Measurements from ENCODE around the gene SLC25A24. TPM values are rescaled to one million over a fixed set of nuclear protein-coding genes. Genes with fewer than 3 reads are reported as not detected.

Gene SLC25A24
- total RNA-seq, 1 experiment from 2014 or later, result 23.6 TPM

- H3K4me2 ChIP-seq (ENCODE audit: low read length), result no peak overlapping the region
- no peaks in the 10 kb centered on the region for H3K79me2 ChIP-seq (ENCODE audit: insufficient read depth, low read length)
- no peak overlapping the region for H3K9ac ChIP-seq (ENCODE audit: low read length)
- no peaks in the 10 kb centered on the region for H3K36me3 ChIP-seq (ENCODE audit: control insufficient read depth in 1 of 2, insufficient read depth in 2 of 2, low read length in 2 of 2)
- H3K4me1 ChIP-seq (ENCODE audit: control insufficient read depth in 1 of 2, insufficient read depth in 2 of 2, low read length in 2 of 2), result 0 out of 4 replicates have a peak, but pooled peaks cover 0 to 4% of the 10 kb centered on the region in 2 experiments
- no peaks in the 10 kb centered on the region for H3K9me2 ChIP-seq (ENCODE audit: insufficient read depth)
- no peak for TF ChIP-seq ATF3 (IDR thresholded peaks at IDR 0.05)
- no peak for TF ChIP-seq REST (IDR thresholded peaks at IDR 0.05; ENCODE audit: low read depth)
- no peak for TF ChIP-seq SRF (IDR thresholded peaks at IDR 0.05; ENCODE audit: low read depth)
- TF ChIP-seq CTCF (IDR thresholded peaks at IDR 0.05 in 2 of 3, conservative IDR thresholded peaks at IDR 0.05 in 1 of 3; ENCODE audit: borderline replicate concordance in 1 of 3, insufficient read depth in 1 of 3, low read depth in 2 of 3, low read length in 2 of 3), result no peak
- TF ChIP-seq JUND (IDR thresholded peaks at IDR 0.05), result no peak
- CTCF ChIA-PET, result no interaction called here
- BruUV-seq (replicated peaks), result no TSS peak
- no peaks in the 10 kb centered on the region for H4K20me1 ChIP-seq (ENCODE audit: insufficient read depth)
- POLR2A ChIA-PET, result no interaction called here
- H2AFZ ChIP-seq (ENCODE audit: low read depth, low read length, poor library complexity, severe bottlenecking), result no peak overlapping the region
- no peak overlapping the region for H3K4me3 ChIP-seq (replicated peaks in 1 of 2; ENCODE audit: low read depth in 1 of 2, low read length in 2 of 2)
- no peaks in the 10 kb centered on the region for H3K9me3 ChIP-seq (ENCODE audit: control insufficient read depth in 1 of 2, insufficient read depth in 1 of 2, low read depth in 1 of 2, low read length in 2 of 2)
- H3K27me3 ChIP-seq (ENCODE audit: insufficient read depth, low read length), result peaks cover 16% of the 10 kb centered on the region
- intact Hi-C loops (cut with micrococcal nuclease), result no loop called here
- H3K27ac ChIP-seq (ENCODE audit: low read depth, low read length), result no peak overlapping the region
- RAD21 ChIA-PET (ENCODE audit: low non-redundant PET in 1 of 2, low total read pairs in 2 of 2, uncharacterized antibody in 2 of 2, unreplicated experiment in 2 of 2), result no interaction called here
- DNase-seq (ENCODE audit: low read depth, low spot score), result no peak
- ATAC-seq, result no peak
Measured at GRCh38 chr1:108121358-108122143, 78.6 kb downstream of the SLC25A24 start.
